Head of caudate nucleus (tissue), 42 donors: ENCODE data around the gene TTC8.

Experiments
- DNase-seq, 42 donors: peaks; one replicate each; pipeline versions ENCODE4 v3.0.0 to v3.0.0-alpha.2; 2020 to 2021; ENCODE audit warnings: mixed read lengths in 7 of 42
- intact Hi-C: fragments of 100-400 bp; cut with DNase I; formaldehyde crosslinking; loops from one replicate; pipeline ENCODE4 v1.15.0; 2022

Gene TTC8

DNA sequence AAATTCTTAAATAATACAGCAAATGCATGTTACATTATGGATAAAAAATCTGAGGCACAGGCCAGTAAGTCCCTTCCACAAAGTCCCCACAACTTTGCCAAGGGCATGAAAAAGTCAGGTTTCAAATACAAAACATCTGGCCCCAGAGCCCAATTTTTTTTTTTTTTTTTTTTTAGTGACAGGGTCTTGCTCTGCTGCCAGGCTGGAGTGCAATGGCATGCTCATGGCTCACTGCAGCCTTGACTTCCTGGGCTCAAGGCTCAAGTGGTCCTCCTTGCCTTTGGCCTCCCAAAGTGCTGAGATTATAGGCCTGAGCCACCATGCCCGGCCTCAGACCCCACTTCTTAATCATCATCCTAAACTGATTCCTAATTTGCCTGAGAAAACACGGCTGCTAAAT lies 3.1 kb upstream of the TTC8 start:
- intact Hi-C loops: no loop called here
- no peak for DNase-seq

DNA sequence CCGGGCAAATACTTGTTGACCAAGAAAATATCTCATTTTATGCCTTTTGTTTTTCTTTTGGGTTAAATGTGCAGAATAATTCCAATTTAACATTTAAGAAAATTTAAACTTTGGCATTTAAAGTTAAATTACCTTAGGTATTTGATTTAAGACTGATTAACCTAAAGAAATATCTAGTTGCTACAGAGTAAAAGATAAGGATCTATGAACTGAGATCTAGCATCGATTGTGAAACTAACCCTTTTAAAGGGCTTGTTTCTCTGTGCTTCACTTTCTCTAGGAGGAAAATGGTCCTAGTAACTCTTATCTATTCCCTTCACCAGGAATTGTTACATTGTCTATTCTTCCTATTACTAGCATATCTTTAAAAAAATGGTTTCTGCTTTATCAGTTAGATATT lies 2.6 kb upstream of the TTC8 start:
- no peak for DNase-seq
- intact Hi-C loops: no loop called here

DNA sequence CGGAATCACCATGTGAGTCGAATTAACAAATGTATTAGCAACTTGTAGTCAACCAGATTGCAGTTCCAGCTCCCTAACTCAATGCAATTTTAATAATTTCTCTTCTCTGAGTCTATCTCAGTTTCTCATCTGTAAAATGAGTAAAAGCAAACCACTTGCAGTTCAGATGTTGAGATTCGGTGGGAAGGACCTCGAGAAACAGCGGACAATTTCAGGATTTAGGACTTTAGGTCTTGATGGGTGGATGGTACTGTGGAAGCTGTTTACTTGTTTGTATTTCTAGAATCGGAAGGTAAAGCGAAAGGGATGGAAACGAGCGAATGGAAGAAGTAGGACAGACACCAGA lies 510 bp upstream of the TTC8 start:
- no peak for DNase-seq
- intact Hi-C loops: no loop called here

DNA sequence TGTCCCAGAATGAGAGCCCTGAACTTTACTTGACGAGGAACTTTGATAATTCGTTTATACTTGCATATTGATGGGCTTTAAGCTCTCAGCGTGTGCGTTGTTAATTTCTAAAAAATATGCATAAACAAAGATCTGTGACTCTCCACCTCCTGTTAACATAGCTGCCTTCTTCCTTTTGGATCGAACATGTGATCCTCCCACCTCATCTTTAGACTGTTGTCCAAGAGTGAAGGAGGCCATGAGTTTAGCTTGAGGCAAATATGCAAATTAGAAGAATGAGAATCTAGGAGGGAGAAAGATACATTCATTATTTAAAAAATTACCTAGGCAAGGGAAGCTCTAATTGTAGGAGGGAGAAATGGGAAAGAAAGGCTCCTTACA lies 617 bp downstream of the TTC8 start:
- DNase-seq: no peak
- intact Hi-C loops: no loop called here

DNA sequence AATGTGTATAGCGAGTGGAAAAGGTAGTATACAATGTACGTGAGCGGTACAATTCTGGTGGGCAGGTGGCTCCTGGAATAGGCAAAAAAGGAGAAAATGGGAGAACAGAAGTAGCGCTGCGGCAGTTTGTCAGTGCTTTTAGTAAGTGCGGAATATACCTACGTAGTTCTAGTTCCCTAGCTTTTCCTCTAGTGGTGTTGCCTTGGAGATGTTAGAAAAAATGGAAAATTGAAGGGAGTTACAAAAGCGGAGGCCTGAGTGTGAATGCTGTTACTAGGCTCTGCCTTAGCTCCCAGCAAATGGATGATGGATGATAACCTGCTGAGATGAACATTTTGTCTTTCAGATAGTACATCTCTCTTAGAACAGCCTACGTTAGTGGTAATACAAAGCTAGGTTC lies 1.1 kb downstream of the TTC8 start:
- peak in 31 of 42 donors; percentile 8 to 68 (median 38) for DNase-seq

DNA sequence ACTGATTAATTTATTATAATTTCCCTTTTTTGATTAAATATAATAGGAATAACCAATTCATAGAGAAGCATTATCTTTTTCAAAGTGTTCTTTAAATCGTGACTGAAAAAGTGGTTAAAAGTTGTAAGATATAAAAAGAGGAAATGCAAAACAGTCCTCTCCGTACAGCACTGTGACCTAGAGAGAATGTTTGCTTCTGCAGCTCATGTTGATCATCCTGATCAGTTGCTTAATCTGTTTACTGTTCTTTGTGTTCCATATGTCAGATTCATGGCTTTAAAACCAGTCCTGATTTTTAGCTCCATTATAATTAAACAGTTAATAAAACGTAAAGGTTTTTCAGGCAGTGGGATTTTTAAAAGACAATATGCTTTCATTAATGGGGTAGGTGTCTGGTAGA lies 4.7 kb downstream of the TTC8 start:
- intact Hi-C loops: no loop called here
- DNase-seq: no peak

More for the DNA sequence above, 1.1 kb downstream of the TTC8 start:
- intact Hi-C loops: no loop called here

DNA sequence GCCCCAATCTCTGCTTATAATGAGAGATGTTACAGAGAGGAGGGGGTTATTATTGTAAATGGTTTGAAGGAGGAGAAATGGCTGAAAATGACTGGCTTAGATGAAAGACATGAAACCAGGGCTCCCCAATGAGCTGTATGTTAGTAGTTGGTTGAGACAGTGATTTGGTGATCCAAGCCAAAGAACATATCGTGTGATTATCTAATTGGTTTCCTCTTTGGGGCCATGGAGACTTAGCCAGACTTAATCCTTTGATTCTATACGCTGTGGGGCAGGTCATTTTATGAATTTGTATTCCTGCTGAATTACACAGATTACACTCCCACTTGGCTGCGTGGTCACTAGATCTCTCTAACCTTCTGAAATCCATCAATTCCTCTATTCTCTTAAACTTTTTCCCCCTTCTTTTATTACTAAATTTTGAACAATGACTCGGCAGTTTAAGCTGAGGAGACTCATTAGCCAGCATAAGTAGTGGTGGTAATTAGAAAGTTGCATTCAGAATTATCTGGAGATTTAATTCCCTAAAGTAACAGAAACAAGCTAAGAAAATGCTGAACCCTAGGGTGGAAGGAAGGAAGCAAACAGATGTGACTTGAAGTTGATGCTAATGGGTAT lies 5.3 kb downstream of the TTC8 start:
- intact Hi-C loops: no loop called here
- no peak for DNase-seq

DNA sequence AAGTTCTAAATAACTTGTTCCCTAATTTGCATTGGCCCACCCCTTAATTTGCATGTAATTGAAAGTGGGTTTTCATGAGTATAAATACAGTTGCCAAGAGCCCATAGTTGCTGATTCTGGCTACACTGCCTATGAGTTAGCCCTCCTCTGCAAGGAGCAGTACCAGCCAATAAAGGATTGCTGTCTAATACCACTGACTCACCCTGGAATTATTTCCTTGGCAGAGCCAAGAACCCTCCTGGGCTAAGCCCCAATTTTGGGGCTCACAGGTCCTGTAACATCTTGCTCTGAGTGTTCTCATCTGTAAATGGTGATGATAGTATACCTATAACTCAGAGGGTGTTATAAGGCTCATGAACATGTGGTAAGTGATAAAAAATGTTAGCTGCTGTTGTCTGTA lies 6.8 kb downstream of the TTC8 start:
- no peak for DNase-seq
- intact Hi-C loops: no loop called here

DNA sequence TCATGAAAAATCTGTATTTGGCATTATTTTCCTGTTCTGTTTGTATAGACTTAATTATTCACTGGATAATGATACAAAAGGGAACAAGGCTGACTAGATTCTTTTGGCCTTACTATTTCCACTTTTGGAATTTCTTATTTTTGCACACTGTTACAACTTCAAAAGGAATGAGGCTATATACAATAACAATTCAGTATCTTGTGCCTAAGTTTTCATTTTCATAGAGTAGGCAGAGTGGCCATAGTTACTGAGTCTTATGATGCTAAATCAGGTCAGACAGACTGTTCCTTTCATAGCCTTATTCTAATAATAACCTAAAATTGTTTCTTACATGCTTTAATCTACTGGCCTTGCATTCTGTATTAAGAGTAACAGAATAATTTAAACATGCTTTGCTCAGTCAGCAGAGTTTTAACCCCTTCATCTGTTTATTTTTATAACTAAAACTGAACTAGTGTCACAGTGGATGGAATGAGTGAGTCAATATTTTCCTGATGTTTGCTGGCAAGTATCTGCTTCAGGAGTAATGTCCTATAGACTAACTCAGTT lies 10.5 kb downstream of the TTC8 start:
- intact Hi-C loops: no loop called here
- no peak for DNase-seq

DNA sequence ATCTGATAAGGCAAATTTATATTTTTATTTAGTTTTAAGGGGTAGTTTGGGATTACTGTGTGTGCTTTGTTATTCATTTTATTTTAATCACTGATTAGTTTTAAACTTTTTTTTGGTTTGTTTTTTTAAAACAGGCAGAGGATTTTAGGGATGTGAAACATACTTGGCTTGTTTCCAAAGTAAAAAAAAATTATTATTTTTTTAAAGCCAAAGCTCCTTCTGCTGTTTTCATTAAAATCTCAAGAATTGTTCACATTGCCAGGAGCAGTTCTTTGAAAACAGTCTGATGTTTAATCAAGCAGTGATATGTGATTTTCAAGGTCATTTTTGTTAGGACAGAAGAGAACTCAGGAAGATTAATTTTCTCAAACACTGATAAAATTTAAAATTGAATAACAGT lies 11.2 kb downstream of the TTC8 start:
- no peak for DNase-seq
- intact Hi-C loops: no loop called here

DNA sequence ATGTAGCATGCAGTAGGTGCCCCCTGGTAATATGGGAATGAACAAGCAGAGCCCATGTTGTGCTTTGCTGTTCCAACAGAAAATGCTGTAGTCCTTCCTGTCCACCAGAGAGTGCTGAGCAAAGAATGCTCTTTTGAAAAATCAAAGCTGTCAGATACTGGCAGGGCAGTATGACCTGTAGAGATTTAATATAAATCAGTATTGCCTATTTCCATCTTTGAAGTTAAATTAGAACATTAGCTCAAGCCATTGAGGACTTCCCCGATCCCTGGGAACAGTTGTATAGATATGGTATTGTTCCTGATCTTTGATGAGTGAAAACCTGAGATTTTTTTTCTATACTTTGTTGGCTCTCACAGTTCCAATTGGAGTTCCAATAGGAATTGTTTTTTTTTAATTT lies 13.0 kb downstream of the TTC8 start:
- intact Hi-C loops: no loop called here
- DNase-seq: no peak

DNA sequence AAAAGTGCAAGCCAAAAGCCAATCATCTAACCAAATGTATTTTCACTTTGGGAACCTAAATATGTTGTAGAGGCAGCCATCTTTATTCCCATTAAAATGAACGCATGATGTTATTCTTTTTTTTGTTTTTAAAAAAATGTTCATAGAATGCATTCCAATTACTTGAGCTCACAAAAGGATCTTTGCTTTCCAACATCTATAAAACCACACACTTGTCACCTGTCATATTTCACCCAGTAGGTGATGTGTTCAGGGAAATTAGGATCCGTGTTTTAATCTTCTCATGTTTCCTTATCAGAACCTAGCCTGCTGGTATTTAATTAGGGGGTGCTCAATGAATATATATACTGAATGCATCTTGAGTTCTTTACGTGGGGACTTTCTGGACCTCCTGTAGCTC lies 13.6 kb downstream of the TTC8 start:
- intact Hi-C loops: no loop called here
- DNase-seq: no peak

DNA sequence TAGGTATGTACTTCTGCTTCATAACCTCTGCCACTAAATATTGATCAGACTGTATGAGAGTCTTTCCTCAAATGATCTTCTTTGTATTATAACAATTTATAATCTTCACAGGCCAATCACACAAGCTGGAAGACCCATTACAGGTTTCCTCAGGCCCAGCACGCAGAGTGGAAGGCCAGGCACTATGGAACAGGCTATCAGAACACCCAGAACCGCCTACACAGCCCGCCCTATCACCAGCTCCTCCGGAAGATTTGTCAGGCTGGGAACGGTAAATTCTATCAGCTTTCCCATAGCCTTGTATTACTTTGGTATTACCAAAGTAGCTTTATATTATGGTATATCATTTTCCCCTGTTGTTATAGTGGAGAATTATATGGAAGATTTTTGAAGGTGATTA lies 16.5 kb downstream of the TTC8 start:
- no peak for DNase-seq
- intact Hi-C loops: no loop called here

DNA sequence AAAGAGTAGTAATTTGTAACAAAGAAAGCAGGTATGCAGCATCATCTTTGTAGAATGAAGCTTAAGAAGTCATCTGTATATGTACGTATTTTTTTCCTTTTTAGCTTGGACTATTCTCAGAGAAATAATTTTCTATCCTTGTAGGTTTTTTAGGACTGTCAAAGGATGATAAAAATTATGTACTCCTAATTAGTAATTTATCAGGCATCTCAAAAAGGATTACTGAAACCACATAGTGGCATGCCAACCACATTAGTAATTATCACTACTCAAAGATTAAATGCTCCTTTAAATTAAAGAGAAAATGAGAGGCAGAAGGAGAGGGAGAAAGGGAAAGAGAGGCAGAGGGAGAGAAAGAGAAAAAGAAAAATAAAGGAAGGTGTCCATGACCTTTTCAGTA lies 17.3 kb downstream of the TTC8 start:
- intact Hi-C loops: no loop called here
- DNase-seq: no peak

DNA sequence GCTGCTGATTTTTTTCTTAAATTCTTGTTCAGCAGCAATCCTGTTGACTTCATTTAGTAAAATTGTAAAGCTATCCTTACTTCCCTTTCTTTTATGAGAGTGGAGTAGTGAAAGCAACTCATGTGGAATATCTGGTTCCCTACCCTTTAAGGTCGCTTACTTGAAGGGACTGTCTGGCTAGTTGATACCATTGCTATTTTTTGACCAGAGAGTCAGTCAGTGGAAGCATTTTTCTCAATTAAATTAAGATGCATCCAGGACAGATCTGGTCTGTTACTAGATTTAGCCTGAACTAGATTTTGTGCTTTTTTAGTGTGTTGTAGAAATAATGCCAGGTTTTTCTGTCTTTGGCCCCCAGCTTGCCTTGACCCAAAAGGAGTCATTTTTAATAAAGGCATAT lies 18.0 kb downstream of the TTC8 start:
- no peak for DNase-seq
- intact Hi-C loops: no loop called here

DNA sequence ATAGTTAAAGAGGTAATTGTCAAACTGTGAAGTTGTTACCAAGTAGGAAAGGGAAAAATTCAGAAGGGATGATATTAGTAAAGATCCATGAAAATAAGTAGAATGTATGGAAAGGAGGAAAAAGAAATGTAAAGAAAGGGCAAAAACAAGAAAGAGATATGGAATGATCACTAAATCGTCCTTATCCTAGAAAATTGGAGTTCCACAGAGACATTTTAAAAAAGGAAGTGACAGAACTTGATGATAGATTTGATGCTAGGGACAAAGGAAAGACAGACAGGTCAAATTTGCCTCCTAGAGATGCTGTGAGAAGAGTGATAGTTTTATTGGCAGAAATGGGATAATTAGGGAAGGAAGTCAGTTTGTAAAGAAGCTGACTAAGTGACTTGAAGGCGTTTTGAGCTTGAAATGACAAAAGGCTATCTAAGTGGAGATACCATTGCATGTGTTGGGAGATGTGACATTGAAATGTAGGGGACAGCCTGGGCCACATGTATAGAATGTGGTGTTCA lies 20.6 kb downstream of the TTC8 start:
- DNase-seq: no peak
- intact Hi-C loops: no loop called here

DNA sequence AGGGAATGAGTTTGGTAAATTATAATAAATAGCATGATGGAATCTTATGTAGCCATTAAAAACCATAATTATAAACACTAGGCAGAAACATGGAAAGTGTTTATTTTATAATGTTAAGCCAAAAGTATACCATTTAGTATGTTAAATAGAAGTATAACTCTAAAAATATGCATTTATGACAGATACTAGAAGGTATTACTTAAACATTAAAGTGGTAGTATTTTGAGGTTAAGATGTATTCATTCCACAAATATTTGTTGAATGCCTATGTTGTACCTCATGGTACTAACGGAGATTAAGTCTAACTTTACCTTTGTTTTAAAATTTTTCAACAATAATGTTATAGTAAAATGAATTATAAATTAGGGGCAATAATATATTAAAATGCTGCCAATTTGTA lies 24.1 kb downstream of the TTC8 start:
- intact Hi-C loops: no loop called here
- no peak for DNase-seq

DNA sequence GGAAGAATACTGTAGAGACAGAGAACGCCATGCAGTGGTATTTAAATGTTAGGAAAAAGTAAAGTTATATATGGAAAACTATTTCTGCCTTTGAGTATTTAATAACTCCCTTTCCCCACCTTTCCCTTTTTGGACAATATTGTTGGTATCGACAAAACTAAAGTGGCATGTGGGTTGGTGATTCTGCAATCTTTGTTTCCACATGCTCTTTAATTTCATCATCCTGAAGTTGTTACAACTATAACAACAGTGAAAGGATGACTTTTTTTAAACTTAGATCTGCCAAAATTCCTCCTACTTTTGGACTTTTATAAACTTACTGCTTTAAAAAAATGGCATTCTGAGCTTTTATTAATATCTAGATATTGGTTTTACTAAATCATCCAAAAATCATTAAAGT lies 25.3 kb downstream of the TTC8 start:
- intact Hi-C loops: no loop called here
- DNase-seq: no peak

DNA sequence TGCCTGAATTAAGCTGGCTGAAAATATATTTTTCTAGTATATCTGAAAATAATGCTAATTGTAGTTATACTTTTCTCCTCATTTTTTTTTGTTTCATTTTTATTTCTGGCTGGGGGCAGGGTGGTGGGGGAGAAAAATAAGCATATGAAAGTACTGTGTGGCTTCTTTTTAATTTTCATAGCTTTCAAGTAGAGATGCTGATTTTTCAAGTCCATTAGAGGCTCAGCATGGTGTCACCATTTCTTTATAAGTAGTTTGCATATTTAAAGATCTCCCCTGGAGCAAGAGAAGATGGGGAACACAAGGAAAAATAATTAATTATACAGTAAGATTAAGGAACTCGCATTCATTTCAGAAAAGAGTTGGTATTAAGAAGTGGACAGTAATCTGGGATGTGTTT lies 27.1 kb downstream of the TTC8 start:
- DNase-seq: no peak
- intact Hi-C loops: no loop called here

DNA sequence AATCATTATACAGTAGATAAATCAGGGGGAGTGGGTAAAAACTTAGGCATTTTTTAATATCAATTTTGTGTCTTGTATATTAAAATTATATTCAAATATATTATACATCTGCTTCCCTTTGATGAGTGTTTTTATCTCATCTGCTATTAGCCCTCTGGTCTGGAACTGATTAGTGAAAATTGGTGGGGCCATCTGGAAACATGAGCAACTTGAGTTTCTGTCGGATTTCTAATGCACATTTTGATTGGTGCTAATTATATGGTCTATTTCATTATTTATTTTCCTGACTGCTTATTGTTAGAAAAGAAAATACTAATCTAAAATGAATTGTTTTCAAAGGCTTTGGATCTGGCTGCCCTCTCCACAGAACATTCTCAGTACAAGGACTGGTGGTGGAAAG lies 28.2 kb downstream of the TTC8 start:
- intact Hi-C loops: no loop called here
- no peak for DNase-seq

DNA sequence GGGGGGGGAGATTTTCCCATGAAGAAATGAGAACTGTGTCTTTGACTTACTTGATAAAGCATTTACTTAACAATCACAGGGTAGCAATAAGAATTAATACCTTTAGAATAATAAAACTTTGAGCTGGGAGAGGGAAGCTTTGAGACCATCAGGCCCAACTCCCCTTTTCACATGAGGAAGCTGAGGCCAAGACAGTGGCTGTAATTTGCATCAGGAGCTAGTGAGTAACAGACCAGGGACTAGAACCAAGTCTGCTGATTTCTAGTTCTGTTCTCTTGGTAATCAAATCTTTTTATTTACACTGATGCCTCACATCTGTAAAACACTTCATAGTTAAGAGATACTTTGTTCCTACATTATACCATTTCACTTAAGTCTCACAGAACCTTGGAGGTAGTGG lies 28.7 kb downstream of the TTC8 start:
- DNase-seq: no peak
- intact Hi-C loops: no loop called here
